GF-D8 (cell line): ENCODE results near the gene KIAA1671.
"Not testable (repeated sequence)": the region's sequence is repeated elsewhere in the genome, so short reads cannot be mapped to it uniquely, and the experiment has no call there.

ENCODE experiments used
- DNase-seq: peaks from one replicate; lab custom pipeline; 2025; lab: John Stamatoyannopoulos, UW

Gene KIAA1671

GRCh38 chr22:24951942-24952836 lies at the start of gene KIAA1671:
KIAA1671 (plus strand) TSS chr22:24952716; CDS start chr22:25028000, 75,284 bp downstream.
- DNase-seq, result no peak

- no peak for DNase-seq
Measured at GRCh38 chr22:24905909-24906308, 46.6 kb upstream of the KIAA1671 start.

DNA sequence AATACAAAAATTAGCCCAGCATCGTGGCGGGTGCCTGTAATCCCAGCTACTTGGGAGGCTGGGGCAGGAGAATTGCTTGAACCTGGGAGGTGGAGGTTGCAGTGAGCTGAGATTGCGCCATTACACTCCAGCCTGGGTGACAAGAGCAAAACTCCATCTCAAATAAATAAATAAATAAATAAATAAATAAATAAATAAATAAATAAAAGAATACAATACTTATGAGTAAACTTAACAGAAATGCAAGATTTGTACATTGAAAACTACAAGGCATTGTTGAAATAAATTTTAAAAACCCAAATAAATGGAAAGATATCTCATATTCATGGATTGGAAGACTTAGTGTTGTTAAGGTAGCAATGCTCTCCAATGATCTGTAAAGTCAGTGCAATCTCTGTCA lies 45.4 kb upstream of the KIAA1671 start:
- DNase-seq, result not testable (repeated sequence)

- DNase-seq, result no peak
Measured at GRCh38 chr22:24920029-24920428, 32.5 kb upstream of the KIAA1671 start.

DNA sequence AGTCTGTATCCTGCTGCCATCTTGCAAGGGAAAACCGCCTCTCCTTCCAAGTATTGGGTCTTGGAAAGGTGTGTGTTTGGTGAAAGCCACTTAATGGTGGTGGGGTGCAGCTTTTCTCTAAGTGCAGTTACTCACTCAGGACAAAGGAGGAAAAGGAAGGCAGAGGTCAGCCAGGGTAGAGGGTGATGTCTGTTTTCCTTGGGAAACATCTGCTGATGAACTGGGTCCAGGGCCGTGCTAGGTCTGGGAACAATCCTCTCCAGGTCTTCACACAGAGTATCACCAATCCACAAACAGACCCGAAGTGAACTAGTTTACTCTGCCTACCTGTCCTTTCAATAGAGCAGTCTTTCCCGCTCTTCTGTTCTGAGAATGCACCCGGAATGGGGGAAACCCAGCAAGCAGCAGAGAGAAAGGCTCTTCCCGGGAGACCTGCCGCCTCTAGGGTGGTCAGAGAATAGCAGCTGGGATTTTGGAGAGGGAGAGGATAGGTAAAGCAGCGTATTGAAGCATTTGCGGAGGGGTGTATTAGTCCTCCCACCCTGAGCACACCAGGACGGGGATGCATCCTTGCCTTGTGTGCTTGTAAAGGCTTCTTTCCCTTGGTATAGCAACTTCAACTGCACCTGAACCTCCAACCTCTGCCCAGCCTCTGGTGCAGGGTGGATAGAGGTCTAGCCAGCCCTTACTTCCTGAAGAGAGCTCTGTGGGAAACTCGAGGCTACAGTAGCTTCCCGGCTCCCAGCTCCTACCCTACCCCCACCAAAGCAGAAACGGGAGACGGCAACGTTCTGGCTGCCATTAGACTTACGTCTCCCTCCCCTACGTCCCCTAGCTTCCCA lies 26.7 kb upstream of the KIAA1671 start:
- no peak for DNase-seq

GRCh38 chr22:24926428-24926725 lies 26.1 kb upstream of the KIAA1671 start:
- DNase-seq, result no peak

GRCh38 chr22:24926849-24927579 lies 25.5 kb upstream of the KIAA1671 start:
- DNase-seq, result no peak

GRCh38 chr22:24928322-24928721 lies 24.2 kb upstream of the KIAA1671 start:
- no peak for DNase-seq

- no peak for DNase-seq
Measured at GRCh38 chr22:24930678-24931077, 21.8 kb upstream of the KIAA1671 start.

GRCh38 chr22:24935771-24936483 lies 16.6 kb upstream of the KIAA1671 start:
- DNase-seq, result no peak

DNA sequence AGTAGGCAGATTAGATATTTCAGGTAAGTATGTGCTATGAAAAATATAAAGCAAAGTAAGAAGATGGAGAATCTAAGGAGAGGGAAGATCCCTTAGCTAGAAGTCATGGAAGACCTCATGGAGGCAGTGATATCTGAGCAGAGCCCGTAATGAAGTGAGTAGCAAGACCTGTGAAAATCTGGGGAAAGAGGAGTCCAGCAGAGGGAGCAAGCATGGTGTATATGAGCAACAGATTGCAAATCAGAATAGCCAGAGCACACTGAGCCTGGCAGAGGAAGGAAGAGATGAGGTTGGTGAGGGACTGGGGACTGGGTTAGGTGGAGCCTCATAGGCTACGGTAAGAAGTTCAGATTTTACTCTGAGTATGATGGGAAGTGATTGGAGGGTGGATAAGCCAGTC lies 15.4 kb upstream of the KIAA1671 start:
- DNase-seq, result no peak

DNA sequence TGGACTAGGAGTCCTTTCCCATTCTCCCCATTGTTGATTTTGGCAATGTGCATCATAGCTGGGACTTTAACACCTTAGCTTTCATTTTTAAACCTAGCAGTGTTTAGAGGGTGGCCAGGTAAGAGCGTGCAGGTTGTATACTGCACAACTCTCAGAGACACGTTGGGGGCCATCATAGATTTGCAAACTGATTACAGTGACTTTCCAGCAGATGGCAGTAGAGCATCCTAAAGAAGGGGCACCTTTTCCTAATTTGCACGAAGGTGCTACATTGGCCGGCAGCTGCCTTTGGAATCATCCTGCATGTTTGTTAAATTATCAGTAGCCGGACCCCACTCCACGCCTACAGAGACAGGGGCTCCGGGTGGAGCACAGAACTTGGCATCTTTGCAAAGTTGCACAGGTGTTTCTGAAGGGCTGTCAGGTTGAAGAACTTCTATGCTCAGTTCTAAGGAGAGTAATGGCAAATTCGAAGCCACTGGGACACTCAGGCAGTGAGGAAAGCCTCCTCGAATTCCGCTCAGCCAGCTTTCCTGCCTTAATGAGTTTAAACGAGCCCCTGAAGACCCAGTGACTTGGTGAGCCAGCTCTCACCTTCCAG lies 13.7 kb upstream of the KIAA1671 start:
- no peak for DNase-seq

DNA sequence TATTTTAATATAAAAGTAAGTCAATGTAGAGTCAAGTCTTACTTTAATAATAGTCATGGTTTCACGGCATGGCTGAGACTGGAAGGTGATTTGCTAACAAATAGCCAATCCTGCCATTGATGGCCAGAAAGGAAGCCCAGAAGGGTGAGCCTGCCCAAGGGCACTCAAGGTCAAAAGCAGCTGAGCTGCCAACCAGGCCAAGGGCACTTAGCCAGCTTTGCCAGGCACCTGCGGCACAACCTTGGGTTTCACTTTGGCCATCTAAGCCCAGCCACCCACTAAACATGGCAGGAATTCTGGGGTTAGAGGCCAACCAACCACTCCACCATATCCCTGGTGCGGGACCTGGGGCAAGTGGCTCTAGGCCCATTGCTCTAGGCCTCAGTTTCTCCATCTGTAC lies 10.2 kb upstream of the KIAA1671 start:
- no peak for DNase-seq

DNA sequence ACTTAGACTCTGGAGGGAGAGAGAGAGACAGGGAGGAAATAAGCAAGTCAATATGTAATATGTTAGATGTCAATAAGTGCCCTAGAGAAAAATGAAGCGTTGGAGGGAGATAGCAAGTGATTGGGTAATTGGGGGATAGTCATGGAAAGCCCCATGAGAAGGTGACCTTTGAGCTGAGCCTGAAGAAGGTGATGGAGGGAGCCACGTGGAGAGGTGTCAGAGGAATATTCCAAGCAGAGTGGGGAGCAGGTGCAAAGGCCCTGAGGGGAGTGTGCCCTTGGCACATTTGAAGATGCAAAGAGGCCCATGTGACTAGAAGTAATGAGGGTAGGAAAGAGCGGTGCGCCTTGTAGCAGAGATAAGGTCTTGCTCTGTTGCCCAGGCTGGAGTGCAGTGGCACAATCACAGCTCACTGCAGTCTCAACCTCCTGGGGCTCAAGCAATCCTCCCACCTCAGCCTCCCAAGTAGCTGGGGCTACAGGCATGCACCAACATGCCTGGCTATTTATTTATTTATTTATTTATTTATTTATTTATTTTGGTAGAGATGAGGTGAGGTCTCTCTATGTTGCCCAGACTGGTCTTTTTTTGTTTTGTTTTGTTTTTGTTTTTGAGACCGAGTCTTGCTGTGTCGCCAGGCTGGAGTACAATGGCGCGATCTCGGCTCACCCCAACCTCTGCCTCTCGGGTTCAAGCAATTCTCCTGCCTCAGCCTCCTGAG lies 8.1 kb upstream of the KIAA1671 start:
- no peak for DNase-seq

DNA sequence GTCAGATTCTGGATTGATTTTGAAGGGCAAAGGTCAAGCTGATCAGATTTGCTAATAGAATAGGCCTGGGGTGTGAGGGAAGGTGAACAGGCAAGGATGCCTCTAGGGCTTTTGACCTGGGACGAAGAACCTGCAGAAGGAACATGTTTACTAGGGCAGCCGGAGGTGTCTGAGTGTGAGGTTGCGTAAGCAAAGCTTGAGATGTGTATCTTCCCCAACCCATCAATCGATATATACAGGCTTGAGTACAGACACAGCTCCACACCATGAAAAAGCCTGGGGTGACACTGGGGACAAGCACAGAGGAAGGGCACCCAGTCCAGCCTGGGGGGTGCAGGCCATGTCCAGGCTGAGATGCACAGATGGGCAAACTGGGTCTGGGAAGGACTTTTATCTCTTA lies 7.1 kb upstream of the KIAA1671 start:
- DNase-seq, result no peak

- DNase-seq, result no peak
Measured at GRCh38 chr22:24947383-24947782, 5.1 kb upstream of the KIAA1671 start.

DNA sequence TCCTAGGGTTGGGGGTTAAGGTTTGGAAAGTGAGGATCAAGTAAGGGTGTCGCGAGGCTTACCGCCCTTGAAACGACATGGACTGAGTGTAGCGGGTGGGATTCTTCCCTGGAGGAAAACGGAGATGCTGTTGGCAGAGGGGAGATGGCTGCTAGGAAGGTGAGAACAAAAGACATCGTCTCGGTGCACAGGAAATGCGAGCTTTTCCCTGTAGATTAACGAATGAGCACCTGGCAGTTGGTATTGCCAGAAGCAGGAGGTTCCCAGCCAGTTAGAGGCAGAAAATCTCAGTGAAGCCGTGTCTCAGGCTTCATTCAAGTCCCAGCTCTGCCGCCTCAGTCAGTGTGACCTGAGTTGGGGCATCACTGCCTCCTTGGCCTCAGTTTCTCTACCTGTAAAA lies 4.6 kb upstream of the KIAA1671 start:
- DNase-seq, result no peak

- no peak for DNase-seq
Measured at GRCh38 chr22:24948356-24949202, 3.9 kb upstream of the KIAA1671 start.

GRCh38 chr22:24950272-24950902 lies 2.1 kb upstream of the KIAA1671 start:
- DNase-seq, result no peak
